HuH-7 (cell line): ENCODE measurements around the gene ZNF223.
A peak's percentile ranks its signal among the peaks of the same experiment; 100 is the strongest.

Source experiments
- DNase-seq: peaks from one replicate; pipeline ENCODE4 v3.0.0; 2011; ENCODE audit warnings: low spot score

ZNF223 gene

GRCh38 chr19:44071824-44072542 lies 20.1 kb downstream of the ZNF223 start, which contains the start of gene ZNF284:
Gene ZNF284 (plus strand): TSS chr19:44072159. CDS start chr19:44076390, 4,231 bp downstream.
- DNase-seq: peak; percentile 84

- DNase-seq: no peak
Measured at GRCh38 chr19:44072543-44073401, 20.9 kb downstream of the ZNF223 start.

- DNase-seq: no peak
Measured at GRCh38 chr19:44076325-44076724, 24.5 kb downstream of the ZNF223 start.

GRCh38 chr19:44092108-44092507 lies 40.3 kb downstream of the ZNF223 start:
- no peak for DNase-seq

GRCh38 chr19:44093931-44094765 lies 42.3 kb downstream of the ZNF223 start, which contains the start of gene ZNF224:
Gene ZNF224 (plus strand): TSS chr19:44094361. CDS start chr19:44097874, 3,513 bp downstream.
- peak; percentile 78 for DNase-seq

GRCh38 chr19:44107751-44108150 lies 55.9 kb downstream of the ZNF223 start:
- no peak for DNase-seq

GRCh38 chr19:44109458-44109857 lies 57.6 kb downstream of the ZNF223 start:
- DNase-seq: no peak

GRCh38 chr19:44111910-44112463 lies 60.2 kb downstream of the ZNF223 start:
- no peak for DNase-seq

- DNase-seq: no peak
Measured at GRCh38 chr19:44112802-44113137, 60.9 kb downstream of the ZNF223 start.

- DNase-seq: peak; percentile 79
Measured at GRCh38 chr19:44113138-44113783, 61.4 kb downstream of the ZNF223 start, which contains the start of gene ZNF225. Gene ZNF225 (plus strand): TSS chr19:44113399. CDS start chr19:44115828, 2,429 bp downstream.

GRCh38 chr19:44113784-44114390 lies 62.1 kb downstream of the ZNF223 start:
- DNase-seq: no peak
